ENCODE data around the gene DUSP22.

Gene DUSP22

DNA sequence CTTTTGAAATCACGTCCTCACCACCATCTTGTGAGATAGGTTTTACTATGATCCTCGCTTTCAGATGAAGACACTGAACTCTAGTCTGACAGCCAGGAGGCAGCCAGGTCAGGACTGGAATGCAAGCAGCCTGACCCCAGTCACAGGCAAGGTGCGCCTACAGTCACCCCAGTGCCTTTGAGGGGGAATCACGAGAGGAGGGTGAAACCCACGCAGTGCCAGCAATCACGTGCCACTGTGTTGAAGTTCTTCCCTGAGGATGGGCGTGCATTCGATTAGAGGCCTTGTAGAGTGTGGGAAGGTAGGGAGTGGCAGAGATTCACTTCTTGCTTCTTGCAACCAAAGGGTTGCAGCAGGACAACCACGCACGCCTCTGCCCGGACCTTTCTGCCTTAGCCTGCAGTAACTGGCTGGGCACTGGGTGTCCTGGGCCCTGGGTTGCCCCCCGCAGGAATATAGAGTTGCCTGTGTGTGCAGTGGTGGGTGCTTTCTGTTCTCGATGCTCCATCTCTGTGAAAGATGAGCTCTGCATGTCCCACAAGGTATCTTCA is 65.6 kb downstream of the DUSP22 start:
- TF ChIP-seq TAF1 (IDR thresholded peaks at IDR 0.05; ENCODE audit: borderline replicate concordance, insufficient read depth, low read length): no peak
- no peak for TF ChIP-seq SIN3A (IDR thresholded peaks at IDR 0.05; ENCODE audit: borderline replicate concordance, insufficient read depth, low read length)
- TF ChIP-seq REST (IDR thresholded peaks at IDR 0.05; ENCODE audit: insufficient read depth in 1 of 2, low read depth in 2 of 2, low read length in 2 of 2): no peak
- TF ChIP-seq FOXP2 (optimal IDR thresholded peaks at IDR 0.05; ENCODE audit: borderline replicate concordance, extremely low read depth, extremely low read length, insufficient read depth): no peak
- no peak for TF ChIP-seq POLR2AphosphoS5 (IDR thresholded peaks at IDR 0.05; ENCODE audit: low read depth, low read length)

DNA sequence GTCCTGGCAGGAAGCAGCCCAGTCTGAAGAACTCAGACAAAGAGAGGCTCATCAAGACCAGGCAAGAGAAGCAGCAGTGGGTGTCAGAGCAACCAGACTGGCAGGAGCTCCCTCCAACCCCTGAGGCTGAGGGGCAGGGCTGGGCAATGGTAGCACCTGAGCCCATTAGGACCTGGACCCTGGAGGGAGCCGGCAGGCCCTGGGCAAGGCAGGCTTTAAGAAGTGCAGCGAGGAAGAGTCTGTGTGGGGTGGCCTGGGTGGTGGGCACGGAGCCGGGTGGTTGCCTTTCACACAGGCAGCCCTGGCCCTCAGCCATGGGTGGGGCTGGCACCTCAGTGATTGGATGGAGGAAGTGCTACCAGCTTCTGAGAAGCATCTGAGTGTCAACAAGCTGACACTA is 66.1 kb downstream of the DUSP22 start:
- TF ChIP-seq FOXP2 (optimal IDR thresholded peaks at IDR 0.05; ENCODE audit: borderline replicate concordance, extremely low read depth, extremely low read length, insufficient read depth): no peak
- TF ChIP-seq REST (IDR thresholded peaks at IDR 0.05; ENCODE audit: insufficient read depth in 1 of 2, low read depth in 2 of 2, low read length in 2 of 2): no peak
- no peak for TF ChIP-seq SIN3A (IDR thresholded peaks at IDR 0.05; ENCODE audit: borderline replicate concordance, insufficient read depth, low read length)
- TF ChIP-seq POLR2AphosphoS5 (IDR thresholded peaks at IDR 0.05; ENCODE audit: low read depth, low read length): no peak
- TF ChIP-seq TAF1 (IDR thresholded peaks at IDR 0.05; ENCODE audit: borderline replicate concordance, insufficient read depth, low read length): no peak

GRCh38 chr6:358847-359246 is 66.6 kb downstream of the DUSP22 start:
- TF ChIP-seq TAF1 (IDR thresholded peaks at IDR 0.05; ENCODE audit: borderline replicate concordance, insufficient read depth, low read length): no peak
- no peak for TF ChIP-seq SIN3A (IDR thresholded peaks at IDR 0.05; ENCODE audit: borderline replicate concordance, insufficient read depth, low read length)
- no peak for TF ChIP-seq FOXP2 (optimal IDR thresholded peaks at IDR 0.05; ENCODE audit: borderline replicate concordance, extremely low read depth, extremely low read length, insufficient read depth)
- no peak for TF ChIP-seq REST (IDR thresholded peaks at IDR 0.05; ENCODE audit: insufficient read depth in 1 of 2, low read depth in 2 of 2, low read length in 2 of 2)
- TF ChIP-seq POLR2AphosphoS5 (IDR thresholded peaks at IDR 0.05; ENCODE audit: low read depth, low read length): no peak

DNA sequence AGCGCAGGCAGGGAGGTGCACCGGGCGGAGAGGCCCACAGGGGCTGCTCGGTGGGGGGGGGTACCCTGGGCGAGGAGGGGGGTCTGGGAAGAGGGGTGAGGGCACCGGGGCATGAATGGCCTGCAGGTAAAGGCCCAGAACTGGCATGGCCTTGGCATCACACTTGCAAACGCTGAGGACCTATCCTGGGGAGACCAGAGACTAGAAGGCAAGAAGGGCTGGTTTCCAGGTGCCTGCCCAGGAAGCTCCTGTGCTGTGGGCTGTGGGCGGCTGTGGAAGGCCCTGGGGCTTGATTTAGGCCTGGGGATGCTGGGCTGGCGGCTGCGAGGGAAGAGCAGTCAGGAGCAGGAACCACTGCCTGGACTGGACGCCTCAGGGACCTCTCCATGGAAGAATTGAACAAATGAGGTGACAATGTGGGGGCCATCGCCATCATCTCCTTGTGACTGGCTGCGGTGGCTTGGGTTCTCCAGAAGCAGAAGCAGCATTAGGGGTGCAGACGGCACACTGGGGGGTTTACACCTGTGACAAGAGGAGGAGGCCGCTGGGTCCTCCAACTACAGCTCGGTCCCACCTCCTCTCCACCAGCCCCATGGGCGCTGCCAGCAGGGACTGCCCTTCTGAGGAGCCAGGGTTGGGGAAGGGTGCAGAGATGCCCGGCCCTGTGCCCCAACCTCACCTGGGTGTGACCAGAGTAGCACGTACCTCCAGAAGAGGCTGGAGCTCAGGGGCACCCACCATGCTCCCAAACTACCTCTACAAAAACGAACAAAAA is 67.2 kb downstream of the DUSP22 start:
- TF ChIP-seq REST (IDR thresholded peaks at IDR 0.05; ENCODE audit: insufficient read depth in 1 of 2, low read depth in 2 of 2, low read length in 2 of 2) (no peak), SIN3A (IDR thresholded peaks at IDR 0.05; ENCODE audit: borderline replicate concordance, insufficient read depth, low read length) (no peak), POLR2AphosphoS5 (IDR thresholded peaks at IDR 0.05; ENCODE audit: low read depth, low read length) (no peak), TAF1 (IDR thresholded peaks at IDR 0.05; ENCODE audit: borderline replicate concordance, insufficient read depth, low read length) (no peak), FOXP2 (optimal IDR thresholded peaks at IDR 0.05; ENCODE audit: borderline replicate concordance, extremely low read depth, extremely low read length, insufficient read depth) (no peak)

Data from PFSK-1 (cell line).